G401 (cell line): Measurements from ENCODE around the gene DUSP16. TPM values are rescaled to one million over a fixed set of nuclear protein-coding genes. Genes with fewer than 3 reads are reported as not detected.
A peak's percentile ranks its signal among the peaks of the same experiment; 100 is the strongest.
"Not testable (repeated sequence)": the region's sequence is repeated elsewhere in the genome, so short reads cannot be mapped to it uniquely, and the experiment has no call there.

Source experiments
- DNase-seq: peaks from one replicate; pipeline ENCODE4 v3.0.0-alpha.2; 2015; ENCODE audit warnings: low spot score
- in situ Hi-C: cut with HindIII; loops from 2 replicates; pipeline ENCODE4 v1.10.0; 2016; ENCODE audit warnings: low sequenced_read_pairs, mixed read lengths
- total RNA-seq: library from RNA; depleted of rRNA; stranded (reverse); fragments of >200 nt; shearing (Covaris generic); gene quantifications from 2 replicates; pipeline ENCODE4 v1.2.3, GENCODE V29; 2014; rRNA removed

Gene DUSP16
- total RNA-seq = 16.2 and 29.6 TPM in 2 replicates

- in situ Hi-C loops = no loop called here
- peak; percentile 94 for DNase-seq
Observed at GRCh38 chr12:12562585-12563261, at the start of gene DUSP16. DUSP16 (minus strand) TSS chr12:12562863; CDS start chr12:12521098, 41,765 bp downstream.

- in situ Hi-C loops = no loop called here
- DNase-seq = peak; percentile 75
Observed at GRCh38 chr12:12612358-12612757, 49.7 kb upstream of the DUSP16 start.

- peak; percentile 95 for DNase-seq
- in situ Hi-C loops = no loop called here
Observed at GRCh38 chr12:12611512-12612306, 49.0 kb upstream of the DUSP16 start, which contains the start of gene CREBL2. CREBL2 (plus strand) TSS chr12:12611876; CDS start chr12:12612173, 297 bp downstream.

GRCh38 chr12:12610711-12611110 lies 48.0 kb upstream of the DUSP16 start:
- in situ Hi-C loops = no loop called here
- DNase-seq = no peak

GRCh38 chr12:12609692-12610091 lies 47.0 kb upstream of the DUSP16 start:
- DNase-seq = no peak
- in situ Hi-C loops = no loop called here

- no peak for DNase-seq
- in situ Hi-C loops = no loop called here
Observed at GRCh38 chr12:12608557-12608957, 45.9 kb upstream of the DUSP16 start.

GRCh38 chr12:12606781-12607589 lies 44.3 kb upstream of the DUSP16 start:
- DNase-seq = no peak
- in situ Hi-C loops = no loop called here

GRCh38 chr12:12604740-12605139 lies 42.1 kb upstream of the DUSP16 start:
- in situ Hi-C loops = no loop called here
- DNase-seq = no peak

GRCh38 chr12:12600659-12601058 lies 38.0 kb upstream of the DUSP16 start:
- in situ Hi-C loops = no loop called here
- DNase-seq = no peak

- in situ Hi-C loops = no loop called here
- DNase-seq = no peak
Observed at GRCh38 chr12:12599750-12600643, 37.3 kb upstream of the DUSP16 start.

GRCh38 chr12:12598864-12599263 lies 36.2 kb upstream of the DUSP16 start:
- in situ Hi-C loops = no loop called here
- no peak for DNase-seq

GRCh38 chr12:12596598-12596997 lies 33.9 kb upstream of the DUSP16 start:
- in situ Hi-C loops, DNase-seq: not testable (repeated sequence)

- in situ Hi-C loops, DNase-seq: not testable (repeated sequence)
Observed at GRCh38 chr12:12595929-12596328, 33.3 kb upstream of the DUSP16 start.

GRCh38 chr12:12592930-12593329 lies 30.3 kb upstream of the DUSP16 start:
- no peak for DNase-seq
- in situ Hi-C loops = no loop called here

GRCh38 chr12:12590961-12591360 lies 28.3 kb upstream of the DUSP16 start:
- no peak for DNase-seq

GRCh38 chr12:12588436-12588835 lies 25.8 kb upstream of the DUSP16 start:
- in situ Hi-C loops, DNase-seq: not testable (repeated sequence)

More at GRCh38 chr12:12590961-12591360, 28.3 kb upstream of the DUSP16 start:
- in situ Hi-C loops = no loop called here

GRCh38 chr12:12587878-12588277 lies 25.2 kb upstream of the DUSP16 start:
- no peak for DNase-seq
- in situ Hi-C loops = no loop called here

- DNase-seq = no peak
- in situ Hi-C loops = no loop called here
Observed at GRCh38 chr12:12586879-12587675, 24.4 kb upstream of the DUSP16 start.
